ENCODE measurements around the gene IGF2.

IGF2 gene

GRCh38 chr11:2149460-2149859, 10.3 kb upstream of the IGF2 start:
- no peak for DNase-seq (ENCODE audit: low read depth in 1 of 2, low spot score in 1 of 2)
- no peak for TF ChIP-seq POLR2AphosphoS5 (IDR thresholded peaks at IDR 0.05; ENCODE audit: low read depth)
- TF ChIP-seq, protein P1, sequence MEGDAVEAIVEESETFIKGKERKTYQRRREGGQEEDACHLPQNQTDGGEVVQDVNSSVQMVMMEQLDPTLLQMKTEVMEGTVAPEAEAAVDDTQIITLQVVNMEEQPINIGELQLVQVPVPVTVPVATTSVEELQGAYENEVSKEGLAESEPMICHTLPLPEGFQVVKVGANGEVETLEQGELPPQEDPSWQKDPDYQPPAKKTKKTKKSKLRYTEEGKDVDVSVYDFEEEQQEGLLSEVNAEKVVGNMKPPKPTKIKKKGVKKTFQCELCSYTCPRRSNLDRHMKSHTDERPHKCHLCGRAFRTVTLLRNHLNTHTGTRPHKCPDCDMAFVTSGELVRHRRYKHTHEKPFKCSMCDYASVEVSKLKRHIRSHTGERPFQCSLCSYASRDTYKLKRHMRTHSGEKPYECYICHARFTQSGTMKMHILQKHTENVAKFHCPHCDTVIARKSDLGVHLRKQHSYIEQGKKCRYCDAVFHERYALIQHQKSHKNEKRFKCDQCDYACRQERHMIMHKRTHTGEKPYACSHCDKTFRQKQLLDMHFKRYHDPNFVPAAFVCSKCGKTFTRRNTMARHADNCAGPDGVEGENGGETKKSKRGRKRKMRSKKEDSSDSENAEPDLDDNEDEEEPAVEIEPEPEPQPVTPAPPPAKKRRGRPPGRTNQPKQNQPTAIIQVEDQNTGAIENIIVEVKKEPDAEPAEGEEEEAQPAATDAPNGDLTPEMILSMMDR (IDR thresholded peaks at IDR 0.05; ENCODE audit: insufficient read depth, low read length): no peak
- no peak for TF ChIP-seq SPI1 (IDR thresholded peaks at IDR 0.05; ENCODE audit: borderline replicate concordance, low read depth)
- no peak for TF ChIP-seq GABPA (IDR thresholded peaks at IDR 0.05; ENCODE audit: low read depth)
- TF ChIP-seq REST (IDR thresholded peaks at IDR 0.05; ENCODE audit: insufficient replicate concordance, low read depth): no peak
- Histone ChIP-seq H3K27me3 (ENCODE audit: insufficient read depth, poor library complexity, severe bottlenecking) (peaks cover 68% of the 10 kb centered on the region), H3K4me3 (replicated peaks; ENCODE audit: insufficient read depth, low read length) (no peak overlapping the region), H3K27ac (replicated peaks) (no peak overlapping the region)

DNA sequence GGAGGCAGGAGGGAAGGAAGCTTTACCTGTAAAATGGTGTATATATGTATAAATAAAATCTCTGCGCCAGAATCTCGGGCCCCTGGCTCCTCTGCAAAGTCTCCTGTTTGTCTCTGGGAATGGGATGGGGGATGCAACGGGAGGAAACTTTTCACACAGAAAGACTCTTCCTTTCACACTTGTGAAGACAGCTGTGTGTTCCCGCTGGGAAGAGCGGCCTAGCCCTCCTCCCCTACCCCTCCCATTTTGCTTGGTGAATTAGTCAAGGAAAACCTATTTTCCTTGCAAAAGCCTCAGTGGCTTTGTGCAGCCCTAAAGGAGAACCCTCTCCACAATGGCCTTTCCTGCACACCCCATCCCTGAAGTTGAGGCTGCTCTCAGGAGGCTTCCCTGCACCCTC, 9.4 kb upstream of the IGF2 start:
- Histone ChIP-seq H3K27ac (replicated peaks) (no peak overlapping the region), H3K27me3 (ENCODE audit: insufficient read depth, poor library complexity, severe bottlenecking) (peaks cover 74% of the 10 kb centered on the region), H3K4me3 (replicated peaks; ENCODE audit: insufficient read depth, low read length) (no peak overlapping the region)
- no peak for DNase-seq (ENCODE audit: low read depth in 1 of 2, low spot score in 1 of 2)
- TF ChIP-seq GABPA (IDR thresholded peaks at IDR 0.05; ENCODE audit: low read depth) (no peak), SPI1 (IDR thresholded peaks at IDR 0.05; ENCODE audit: borderline replicate concordance, low read depth) (no peak), REST (IDR thresholded peaks at IDR 0.05; ENCODE audit: insufficient replicate concordance, low read depth) (no peak)
- TF ChIP-seq, protein P1 (IDR thresholded peaks at IDR 0.05; ENCODE audit: insufficient read depth, low read length): no peak

DNA sequence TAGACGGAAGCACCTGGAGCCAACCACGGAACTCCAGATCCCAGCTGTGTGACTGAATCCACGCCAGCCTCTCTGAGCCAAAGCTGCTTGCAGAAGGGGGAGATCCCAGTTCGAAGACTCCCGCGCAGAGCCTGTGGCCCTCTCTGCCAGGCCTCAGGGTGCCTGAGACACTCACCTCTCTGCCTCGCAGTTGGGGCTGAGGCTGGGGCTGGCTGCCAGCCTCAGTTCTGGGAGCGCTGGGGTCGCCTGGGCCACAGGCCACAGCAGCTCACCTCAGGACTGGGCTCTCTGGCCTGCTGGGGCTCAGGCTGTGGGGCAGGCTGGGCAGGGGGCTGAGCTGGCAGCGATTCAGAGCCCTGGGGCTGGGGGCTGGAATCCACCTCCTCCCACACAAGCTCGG, 8.2 kb upstream of the IGF2 start:
- H3K27me3 ChIP-seq (ENCODE audit: insufficient read depth, poor library complexity, severe bottlenecking): peaks cover 78% of the 10 kb centered on the region
- no peak for DNase-seq (ENCODE audit: low read depth in 1 of 2, low spot score in 1 of 2)
- H3K4me3 ChIP-seq (replicated peaks; ENCODE audit: insufficient read depth, low read length): no peak overlapping the region
- no peak overlapping the region for H3K27ac ChIP-seq (replicated peaks)
- TF ChIP-seq POLR2AphosphoS5 (IDR thresholded peaks at IDR 0.05; ENCODE audit: low read depth): no peak
- TF ChIP-seq GABPA (IDR thresholded peaks at IDR 0.05; ENCODE audit: low read depth): no peak
- no peak for TF ChIP-seq REST (IDR thresholded peaks at IDR 0.05; ENCODE audit: insufficient replicate concordance, low read depth)
- TF ChIP-seq, protein P1 (IDR thresholded peaks at IDR 0.05; ENCODE audit: insufficient read depth, low read length): no peak
- TF ChIP-seq SPI1 (IDR thresholded peaks at IDR 0.05; ENCODE audit: borderline replicate concordance, low read depth): no peak

All from HL-60 (cell line).